SK-N-DZ (cell line): ENCODE results near the gene AP2A2.

ENCODE experiments used
- DNase-seq: peaks from one replicate; pipeline ENCODE4 v3.0.0-alpha.2; 2015; ENCODE audit warnings: low spot score

Gene AP2A2

GRCh38 chr11:1013631-1013935 lies 87.9 kb downstream of the AP2A2 start:
- no peak for DNase-seq

GRCh38 chr11:1014276-1014675 lies 88.6 kb downstream of the AP2A2 start:
- DNase-seq, result no peak

- no peak for DNase-seq
These were observed 89.4 kb downstream of the AP2A2 start for GRCh38 chr11:1015064-1015463.

GRCh38 chr11:1015826-1016545 lies 90.3 kb downstream of the AP2A2 start:
- no peak for DNase-seq

GRCh38 chr11:1016610-1017126 lies 91.0 kb downstream of the AP2A2 start:
- peak; percentile 36 for DNase-seq

GRCh38 chr11:1017269-1018005 lies 91.8 kb downstream of the AP2A2 start:
- peak; percentile 42 for DNase-seq

GRCh38 chr11:1018091-1018490 lies 92.4 kb downstream of the AP2A2 start:
- no peak for DNase-seq

GRCh38 chr11:1019321-1019910 lies 93.7 kb downstream of the AP2A2 start:
- no peak for DNase-seq

- DNase-seq, result no peak
These were observed 94.7 kb downstream of the AP2A2 start for GRCh38 chr11:1020211-1020905.

- no peak for DNase-seq
These were observed 96.7 kb downstream of the AP2A2 start for GRCh38 chr11:1022411-1022810.

GRCh38 chr11:1022908-1023810 lies 97.5 kb downstream of the AP2A2 start:
- DNase-seq, result peak; percentile 48

- no peak for DNase-seq
These were observed 98.3 kb downstream of the AP2A2 start for GRCh38 chr11:1023811-1024596.

GRCh38 chr11:1024597-1025409 lies 99.1 kb downstream of the AP2A2 start:
- no peak for DNase-seq

- no peak for DNase-seq
These were observed 99.9 kb downstream of the AP2A2 start for GRCh38 chr11:1025410-1026162.

GRCh38 chr11:1026163-1026450 lies 100.4 kb downstream of the AP2A2 start:
- no peak for DNase-seq

GRCh38 chr11:1026641-1027482 lies 101.2 kb downstream of the AP2A2 start:
- DNase-seq, result no peak

GRCh38 chr11:1027483-1028290 lies 102.0 kb downstream of the AP2A2 start:
- no peak for DNase-seq
